Spinal cord (tissue), 10 donors: ENCODE data around the gene EME2. TPM values are rescaled to one million over a fixed set of nuclear protein-coding genes. Genes with fewer than 3 reads are reported as not detected.
A peak's percentile ranks its signal among the peaks of the same experiment; 100 is the strongest.

ENCODE experiments used
- DNase-seq, 6 donors: peaks; one replicate each; pipeline versions ENCODE4 v3.0.0 to v3.0.0-alpha.2; 2013 to 2015; ENCODE audit warnings: low spot score in 6 of 6, low read depth in 4 of 6
- H3K27ac ChIP-seq: one replicate; pipeline ENCODE4 v1.5.1; 2013; ENCODE audit warnings: low read depth, low read length, control low read depth
- H3K27me3 ChIP-seq: one replicate; pipeline ENCODE4 v1.6.1; 2013; ENCODE audit warnings: low read length; ENCODE audit not compliant: control insufficient read depth, insufficient read depth
- H3K36me3 ChIP-seq: one replicate; pipeline ENCODE4 v1.6.1; 2013; ENCODE audit warnings: low read length; ENCODE audit not compliant: control insufficient read depth, insufficient read depth
- H3K4me1 ChIP-seq: one replicate; pipeline ENCODE4 v1.6.1; 2013; ENCODE audit warnings: low read length; ENCODE audit not compliant: control insufficient read depth, insufficient read depth
- H3K4me3 ChIP-seq: one replicate; pipeline ENCODE4 v1.5.1; 2013; ENCODE audit warnings: low read depth, low read length, control low read depth
- H3K9me3 ChIP-seq: one replicate; pipeline ENCODE4 v1.6.1; 2013; ENCODE audit warnings: low read length; ENCODE audit not compliant: control insufficient read depth, insufficient read depth
- WGBS: methylation state at CpG from one replicate; pipeline ENCODE4 v1.1.5; 2013; ENCODE audit warnings: missing lambda C conversion rate; ENCODE audit not compliant: insufficient coverage; 5-methylcytosine and 5-hydroxymethylcytosine counted together
- polyA plus RNA-seq, 2 donors: library from polyadenylated mRNA; unstranded; fragments of 120-200 nt; gene quantifications; one replicate each; pipeline ENCODE4 v1.2.1, GENCODE V29; 2013; ENCODE audit not compliant: insufficient read length in 2 of 2
- total RNA-seq, 2 donors: library from RNA; depleted of rRNA in 1 of 2; stranded (reverse); fragments of 120-200 nt in 1 of 2; fragments of >200 nt in 1 of 2; gene quantifications; one replicate each; pipeline versions ENCODE4 v1.2.3 to v1.2.4, GENCODE V29; 2013 to 2014
- donor health status: healthy.

Gene EME2
- total and polyA plus RNA-seq, 4 donors, result 6.5 to 20.7 (median 16.4) TPM

DNA sequence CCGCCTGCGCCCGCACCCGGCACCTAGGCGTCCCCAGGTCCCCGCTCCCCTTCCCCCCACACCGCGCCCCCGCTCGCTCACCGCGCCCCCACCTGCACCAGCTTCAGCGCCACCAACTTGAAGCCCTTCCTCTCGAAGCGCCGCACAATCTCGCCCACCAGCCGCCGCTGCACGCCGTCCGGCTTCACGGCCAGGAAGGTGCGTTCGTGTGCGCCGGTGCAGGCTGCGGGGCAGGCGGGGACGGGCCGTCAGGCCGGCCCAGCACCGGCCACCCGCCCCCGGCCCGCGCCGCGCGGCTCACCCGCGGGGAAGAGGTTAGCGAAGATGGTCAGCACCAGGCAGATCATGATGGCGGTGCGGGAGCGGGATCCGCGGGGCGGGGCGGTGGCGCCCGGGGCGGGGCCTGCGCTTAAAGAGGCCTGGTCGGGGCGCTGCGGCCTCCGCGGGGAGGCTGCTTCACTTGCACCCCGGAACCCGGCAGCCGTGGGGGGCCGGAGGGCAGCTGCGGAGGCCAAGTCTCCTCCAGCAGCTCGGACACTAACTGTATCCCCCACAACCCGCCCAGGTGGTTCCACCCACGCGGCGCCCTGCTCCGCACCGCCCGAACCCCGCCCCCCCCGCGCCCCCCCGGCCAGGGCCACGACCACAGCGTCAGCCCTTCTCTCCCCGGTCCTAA is 1.3 kb upstream of the EME2 start, which contains the start of gene NME3:
TSS of gene NME3 (minus strand) at position 356 of the 676 bp plus-strand sequence. CDS start at position 347, 9 bp downstream.
- under 1% methylated on average over 60 of the region's 79 CpGs for WGBS
- peak within 1 kb of the TSS; percentile 68 for H3K4me3 ChIP-seq
- peak in 2 of 6 donors; percentile 86 for DNase-seq
- H3K9me3 ChIP-seq, result no peaks in the 10 kb centered on the region
- H3K36me3 ChIP-seq, result peaks cover 80% of the 10 kb centered on the region
- peak within 1 kb of the TSS; percentile 52 for H3K27ac ChIP-seq
- no peaks in the 10 kb centered on the region for H3K27me3 ChIP-seq
- H3K4me1 ChIP-seq, result peaks cover 48% of the 10 kb centered on the region

DNA sequence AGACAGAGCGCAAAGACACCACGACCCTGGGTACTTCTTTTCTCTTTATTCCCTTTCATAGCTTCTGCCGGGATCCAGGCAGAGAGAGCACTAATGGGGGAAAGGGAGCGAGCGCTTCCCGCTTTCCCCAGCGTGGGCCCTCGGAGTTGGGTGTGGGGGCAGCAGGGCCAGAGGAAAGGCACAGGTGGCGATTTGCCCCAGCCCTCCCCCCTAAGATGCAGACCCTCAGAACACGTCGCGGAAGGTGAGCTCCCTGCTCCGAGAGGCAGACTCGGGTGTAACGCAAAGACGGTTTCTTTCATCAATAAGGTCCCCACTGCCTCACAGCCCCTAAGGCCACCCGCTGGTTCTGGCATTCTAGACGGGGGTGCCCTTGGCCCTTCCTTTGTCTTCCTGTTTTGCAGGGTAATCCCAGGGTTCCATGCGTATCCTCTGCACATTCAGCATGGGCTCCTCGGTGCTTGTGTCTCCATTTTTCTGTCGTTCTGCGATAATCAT is 697 bp upstream of the EME2 start:
- Histone ChIP-seq H3K9me3 (no peaks in the 10 kb centered on the region), H3K36me3 (peaks cover 80% of the 10 kb centered on the region), H3K27ac (no peak overlapping the region), H3K27me3 (no peaks in the 10 kb centered on the region), H3K4me1 (peaks cover 48% of the 10 kb centered on the region), H3K4me3 (peak overlapping the region; percentile 68)
- DNase-seq, result no peak
- WGBS, result 5% methylated on average over 16 of the region's 22 CpGs

DNA sequence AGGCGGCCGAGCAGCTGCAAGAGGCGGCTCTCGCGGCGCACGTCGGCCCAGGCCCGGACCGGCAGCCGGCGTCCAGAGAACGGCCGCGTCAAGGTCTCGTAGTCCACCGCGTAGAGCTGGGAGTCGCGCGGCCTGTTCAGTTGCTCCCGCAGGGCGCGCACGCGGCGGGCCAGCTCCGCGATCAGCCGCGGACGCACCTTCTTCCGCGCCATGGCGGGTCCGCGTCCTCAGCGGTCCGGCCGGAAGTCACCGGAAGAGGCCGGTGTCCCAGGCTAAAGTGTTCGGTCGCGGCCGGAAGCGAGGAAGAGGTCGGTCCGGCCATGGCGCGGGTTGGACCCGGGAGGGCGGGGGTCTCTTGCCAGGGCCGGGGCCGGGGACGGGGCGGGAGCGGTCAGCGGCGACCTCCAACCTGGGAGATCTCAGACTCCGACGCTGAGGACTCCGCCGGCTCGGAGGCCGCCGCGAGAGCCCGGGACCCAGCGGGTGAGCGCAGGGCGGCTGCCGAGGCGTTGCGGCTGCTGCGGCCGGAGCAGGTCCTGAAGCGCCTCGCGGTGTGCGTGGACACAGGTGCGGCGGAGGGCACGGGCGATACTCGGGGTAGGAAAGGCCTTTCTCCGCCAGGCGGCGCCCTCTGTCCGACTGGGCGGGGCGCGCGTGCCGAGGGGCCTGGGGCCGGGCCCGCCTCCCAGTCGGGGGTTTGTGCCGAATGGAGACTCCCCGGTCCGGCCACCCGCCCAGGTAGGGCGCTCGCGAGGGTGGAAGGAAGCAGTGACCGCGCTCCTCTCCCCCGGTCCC is 495 bp downstream of the EME2 start, which contains the start of gene MRPS34:
TSS of gene MRPS34 (minus strand) at position 227 of the 795 bp plus-strand sequence. CDS start at position 212, 15 bp downstream.
- Histone ChIP-seq H3K27me3 (no peaks in the 10 kb centered on the region), H3K36me3 (peaks cover 80% of the 10 kb centered on the region), H3K4me3 (peak within 1 kb of the TSS; percentile 68), H3K9me3 (no peaks in the 10 kb centered on the region), H3K27ac (no peak within 1 kb of the TSS), H3K4me1 (peaks cover 48% of the 10 kb centered on the region)
- DNase-seq, result peak in 5 of 6 donors; percentile 70 to 95 (median 76)
- under 1% methylated on average over 108 of the region's 108 CpGs for WGBS

DNA sequence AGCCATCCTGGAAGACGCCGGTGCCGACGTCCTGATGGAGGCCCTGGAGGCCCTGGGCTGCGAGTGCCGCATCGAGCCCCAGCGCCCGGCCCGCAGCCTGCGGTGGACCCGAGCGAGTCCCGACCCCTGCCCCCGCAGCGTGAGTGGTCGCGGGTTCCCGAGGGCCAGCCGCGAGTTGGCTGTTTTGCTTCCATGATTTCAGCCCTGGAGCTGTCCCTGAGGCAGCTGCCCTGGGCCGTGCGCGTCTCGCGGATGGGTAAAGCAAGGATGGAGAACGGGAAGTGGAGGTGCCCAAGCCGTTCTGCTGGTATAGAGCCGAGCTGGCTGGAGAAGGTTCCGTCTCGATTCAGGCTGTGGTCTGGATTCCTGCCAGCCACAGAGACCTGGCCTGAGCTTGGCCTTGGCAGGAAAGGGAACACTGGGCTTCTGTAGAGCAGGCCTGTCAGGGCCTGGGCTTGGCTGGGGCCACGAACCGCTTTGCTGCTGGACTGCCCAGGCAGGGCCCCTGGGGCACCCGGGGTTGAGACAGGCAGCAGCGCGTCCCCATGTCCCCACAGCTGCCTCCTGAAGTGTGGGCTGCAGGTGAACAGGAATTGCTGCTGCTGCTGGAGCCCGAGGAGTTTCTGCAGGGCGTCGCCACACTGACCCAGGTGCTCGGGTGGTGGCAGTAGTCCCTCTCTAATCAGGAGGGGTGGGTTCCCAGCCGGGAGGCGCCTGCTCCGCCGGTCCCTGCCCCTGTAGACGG is 1.3 kb downstream of the EME2 start:
- 20% methylated on average over 45 of the region's 45 CpGs for WGBS
- H3K27me3 ChIP-seq, result no peaks in the 10 kb centered on the region
- peak in 1 of 6 donors; percentile 40 for DNase-seq
- peaks cover 80% of the 10 kb centered on the region for H3K36me3 ChIP-seq
- peaks cover 49% of the 10 kb centered on the region for H3K4me1 ChIP-seq
- H3K9me3 ChIP-seq, result no peaks in the 10 kb centered on the region
- H3K4me3 ChIP-seq, result peak overlapping the region; percentile 68
- no peak overlapping the region for H3K27ac ChIP-seq

DNA sequence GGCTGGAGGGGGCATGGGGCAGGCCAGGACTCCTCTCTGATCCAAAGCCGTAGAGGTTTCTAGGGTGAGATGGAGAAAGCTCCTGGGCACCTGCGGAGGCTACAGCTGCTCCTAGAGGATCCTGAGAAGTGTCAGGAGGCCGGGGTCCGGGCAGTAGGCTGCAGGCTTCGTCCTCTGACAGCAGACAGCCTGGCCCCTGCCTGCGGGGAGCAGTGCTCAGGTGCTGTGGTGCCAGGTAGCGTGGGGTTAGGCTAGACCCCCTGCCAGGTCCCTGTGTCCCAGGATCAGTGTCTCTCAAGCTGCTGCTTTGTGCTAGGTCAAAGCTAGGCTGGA is 1.8 kb downstream of the EME2 start:
- Histone ChIP-seq H3K36me3 (peaks cover 80% of the 10 kb centered on the region), H3K4me3 (peak overlapping the region; percentile 68), H3K4me1 (peaks cover 49% of the 10 kb centered on the region), H3K27me3 (no peaks in the 10 kb centered on the region), H3K9me3 (no peaks in the 10 kb centered on the region), H3K27ac (no peak overlapping the region)
- WGBS, result 87% methylated on average over 7 of the region's 7 CpGs
- DNase-seq, result no peak

DNA sequence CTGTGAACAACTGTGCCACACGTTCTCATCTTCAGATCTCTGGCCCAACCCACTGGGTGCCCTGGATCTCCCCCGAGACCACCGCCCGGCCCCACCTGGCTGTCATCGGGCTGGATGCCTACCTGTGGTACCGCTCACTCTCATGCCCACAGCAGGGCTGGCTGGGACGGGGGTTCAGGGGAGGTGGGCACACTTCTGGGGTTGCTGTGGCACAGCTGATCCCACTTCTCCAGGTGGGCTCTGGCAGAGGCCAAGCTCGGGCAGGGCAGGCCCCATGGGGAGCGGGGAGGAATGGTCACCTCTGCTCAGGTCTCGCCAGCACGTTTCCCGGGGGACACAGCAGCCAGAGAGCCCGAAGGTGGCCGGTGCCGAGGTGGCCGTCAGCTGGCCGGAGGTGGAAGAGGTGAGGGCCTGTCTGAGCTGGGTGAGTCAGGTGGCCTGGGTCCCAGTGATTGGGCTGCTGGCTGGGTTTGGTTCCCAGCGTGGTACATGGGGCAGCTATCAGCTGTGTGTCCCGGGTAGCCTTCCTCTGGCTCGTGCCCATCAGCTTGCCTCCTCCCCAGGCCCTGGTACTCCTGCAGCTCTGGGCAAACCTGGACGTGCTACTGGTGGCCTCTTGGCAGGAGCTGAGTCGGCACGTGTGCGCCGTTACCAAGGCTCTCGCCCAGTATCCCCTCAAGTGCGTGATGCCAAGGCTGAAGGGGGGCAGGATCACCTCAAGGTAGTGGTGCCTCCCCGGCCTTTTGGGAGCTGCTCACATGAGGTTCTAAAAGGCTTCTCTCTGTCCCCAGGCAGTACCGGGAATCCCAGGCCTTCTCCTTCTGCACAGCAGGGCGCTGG is 2.6 kb downstream of the EME2 start:
- H3K9me3 ChIP-seq, result no peaks in the 10 kb centered on the region
- no peak overlapping the region for H3K27ac ChIP-seq
- H3K27me3 ChIP-seq, result no peaks in the 10 kb centered on the region
- no peak overlapping the region for H3K4me3 ChIP-seq
- H3K4me1 ChIP-seq, result peaks cover 47% of the 10 kb centered on the region
- 94% methylated on average over 30 of the region's 30 CpGs for WGBS
- peaks cover 80% of the 10 kb centered on the region for H3K36me3 ChIP-seq
- DNase-seq, result no peak

DNA sequence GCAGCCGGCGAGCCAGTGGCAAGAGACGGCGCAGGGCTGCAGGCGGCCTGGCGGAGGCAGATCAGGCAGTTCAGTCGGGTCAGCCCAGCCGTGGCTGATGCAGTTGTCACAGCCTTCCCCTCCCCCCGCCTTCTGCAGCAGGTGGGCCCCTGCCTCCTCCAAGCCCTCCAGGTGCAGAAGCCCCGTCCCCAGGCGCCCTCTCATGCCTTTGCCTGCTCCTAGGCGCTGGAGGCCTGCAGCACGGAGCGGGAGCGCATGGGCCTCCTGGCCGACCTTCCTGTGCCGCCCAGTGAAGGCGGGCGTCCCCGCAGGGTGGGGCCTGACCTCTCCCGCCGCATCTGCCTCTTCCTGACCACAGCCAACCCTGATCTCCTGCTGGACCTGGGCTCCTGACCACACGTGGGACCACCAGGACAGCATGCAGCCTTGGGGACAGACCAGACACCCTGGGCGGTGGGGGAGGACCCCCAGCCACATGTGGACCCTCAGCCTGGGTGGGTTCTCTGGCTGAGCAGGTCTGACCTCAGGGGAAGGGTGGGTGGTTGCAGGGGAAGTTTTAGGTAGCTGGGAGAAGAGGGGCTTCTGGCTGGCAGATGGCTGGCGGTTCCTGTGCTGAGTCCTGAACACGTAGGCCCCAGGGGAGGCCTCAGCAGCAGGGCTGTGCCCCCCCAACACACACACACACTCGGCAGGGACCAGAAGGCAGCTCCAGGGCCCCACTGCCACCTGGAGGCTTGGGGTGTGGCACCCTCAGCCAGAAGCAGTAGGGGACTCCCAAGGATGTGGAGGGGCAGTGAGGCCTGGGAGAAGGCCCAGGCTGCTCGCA is 3.4 kb downstream of the EME2 start:
- Histone ChIP-seq H3K27me3 (no peaks in the 10 kb centered on the region), H3K27ac (no peak overlapping the region), H3K4me3 (no peak overlapping the region), H3K4me1 (peaks cover 45% of the 10 kb centered on the region), H3K36me3 (peaks cover 81% of the 10 kb centered on the region), H3K9me3 (no peaks in the 10 kb centered on the region)
- WGBS, result 83% methylated on average over 23 of the region's 28 CpGs
- no peak for DNase-seq

DNA sequence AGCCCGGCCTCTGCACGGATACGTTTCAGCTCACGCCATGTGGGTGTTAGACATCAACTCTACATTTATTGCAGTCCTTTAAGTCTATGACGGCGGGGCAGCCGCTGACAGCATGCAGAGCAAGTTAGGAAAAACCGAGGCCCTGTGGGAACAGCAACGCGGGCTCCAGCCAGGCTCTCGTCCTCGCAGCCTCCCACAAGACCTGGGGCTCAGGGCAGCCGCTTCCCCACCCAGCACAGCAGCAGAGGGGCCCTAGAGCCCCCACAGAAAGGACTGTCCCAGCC is 4.0 kb downstream of the EME2 start:
- DNase-seq, result no peak
- no peaks in the 10 kb centered on the region for H3K9me3 ChIP-seq
- no peaks in the 10 kb centered on the region for H3K27me3 ChIP-seq
- no peak overlapping the region for H3K27ac ChIP-seq
- H3K4me3 ChIP-seq, result no peak overlapping the region
- peaks cover 85% of the 10 kb centered on the region for H3K36me3 ChIP-seq
- 89% methylated on average over 8 of the region's 13 CpGs for WGBS
- H3K4me1 ChIP-seq, result peaks cover 51% of the 10 kb centered on the region
